22Rv1 (cell line): Measurements from ENCODE around the gene NRK.
A peak's percentile ranks its signal among the peaks of the same experiment; 100 is the strongest.

Experiments
- H3K27ac ChIP-seq: fragments of 450-650 bp; 2 replicates; pipeline ENCODE4 v1.5.1; 2017
- ZFX ChIP-seq: fragments of 450-650 bp; IDR thresholded peaks from 2 replicates; pipeline ENCODE4 v1.6.1; 2017; ENCODE audit warnings: antibody characterized with exemption, borderline replicate concordance
- TF ChIP-seq, protein P1 (sequence below): fragments of 450-650 bp; IDR thresholded peaks from 2 replicates; pipeline ENCODE4 v1.5.1; 2017; ENCODE audit warnings: mild to moderate bottlenecking

The NRK gene

DNA sequence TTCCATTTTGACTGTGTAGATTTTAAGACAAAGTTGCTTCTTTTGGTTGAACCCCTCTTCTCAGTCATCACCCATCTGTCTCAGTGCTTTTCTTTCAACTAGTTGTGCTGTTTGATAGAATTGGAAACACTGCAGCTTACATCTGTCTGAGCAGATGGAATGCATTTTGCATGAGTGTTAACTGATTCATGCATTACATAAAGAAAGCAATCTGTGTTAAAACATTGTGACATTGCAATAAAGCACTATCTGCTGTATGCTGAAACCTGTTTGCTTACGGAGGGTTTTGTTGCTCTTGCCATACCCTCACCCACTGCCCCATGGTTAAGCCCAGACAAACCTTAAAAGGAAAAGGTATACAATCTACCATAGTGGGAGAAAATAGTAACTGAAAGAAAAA lies 47.4 kb downstream of the NRK start:
- TF ChIP-seq, protein P1, sequence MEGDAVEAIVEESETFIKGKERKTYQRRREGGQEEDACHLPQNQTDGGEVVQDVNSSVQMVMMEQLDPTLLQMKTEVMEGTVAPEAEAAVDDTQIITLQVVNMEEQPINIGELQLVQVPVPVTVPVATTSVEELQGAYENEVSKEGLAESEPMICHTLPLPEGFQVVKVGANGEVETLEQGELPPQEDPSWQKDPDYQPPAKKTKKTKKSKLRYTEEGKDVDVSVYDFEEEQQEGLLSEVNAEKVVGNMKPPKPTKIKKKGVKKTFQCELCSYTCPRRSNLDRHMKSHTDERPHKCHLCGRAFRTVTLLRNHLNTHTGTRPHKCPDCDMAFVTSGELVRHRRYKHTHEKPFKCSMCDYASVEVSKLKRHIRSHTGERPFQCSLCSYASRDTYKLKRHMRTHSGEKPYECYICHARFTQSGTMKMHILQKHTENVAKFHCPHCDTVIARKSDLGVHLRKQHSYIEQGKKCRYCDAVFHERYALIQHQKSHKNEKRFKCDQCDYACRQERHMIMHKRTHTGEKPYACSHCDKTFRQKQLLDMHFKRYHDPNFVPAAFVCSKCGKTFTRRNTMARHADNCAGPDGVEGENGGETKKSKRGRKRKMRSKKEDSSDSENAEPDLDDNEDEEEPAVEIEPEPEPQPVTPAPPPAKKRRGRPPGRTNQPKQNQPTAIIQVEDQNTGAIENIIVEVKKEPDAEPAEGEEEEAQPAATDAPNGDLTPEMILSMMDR = no peak
- no peak for TF ChIP-seq ZFX
- H3K27ac ChIP-seq = no peak overlapping the region

DNA sequence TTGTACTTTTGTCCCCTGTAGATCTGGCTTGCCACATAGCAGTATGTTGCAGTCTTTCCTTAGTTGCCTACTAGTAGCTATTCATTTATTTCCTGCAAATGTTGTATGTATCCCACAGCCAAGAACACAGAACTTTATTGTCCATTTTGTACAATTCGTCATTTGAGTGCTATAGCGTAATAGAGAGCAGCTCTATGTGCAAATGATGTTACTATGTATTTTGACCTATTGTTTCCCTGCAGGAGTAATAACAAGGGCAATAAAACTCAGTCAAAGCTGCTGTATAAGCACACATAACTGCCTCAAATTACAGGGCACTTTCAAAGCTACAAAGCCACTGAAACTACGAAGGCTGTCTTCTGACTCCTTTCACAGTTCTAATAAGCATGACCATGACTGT lies 48.1 kb downstream of the NRK start:
- no peak for TF ChIP-seq ZFX
- TF ChIP-seq, protein P1 = no peak
- no peak overlapping the region for H3K27ac ChIP-seq

DNA sequence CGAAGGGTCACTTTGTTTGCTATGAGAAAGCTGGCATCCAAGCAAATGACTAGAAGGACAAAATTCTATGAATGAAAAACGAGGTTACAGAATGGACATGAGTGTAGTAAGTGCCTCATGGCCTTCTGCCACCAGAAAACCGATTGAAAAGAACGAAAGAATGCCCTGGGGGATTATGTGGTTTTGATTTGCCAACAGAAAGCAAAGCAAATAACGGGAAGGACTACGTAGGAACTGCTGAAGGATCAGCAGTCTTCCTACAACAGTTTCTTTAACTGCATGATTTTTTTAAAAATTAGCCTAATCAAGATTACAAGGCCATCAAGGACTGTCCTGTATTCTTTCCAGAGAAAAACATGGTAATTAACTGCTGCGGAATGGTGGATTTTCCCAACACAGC lies 50.6 kb downstream of the NRK start:
- no peak overlapping the region for H3K27ac ChIP-seq
- TF ChIP-seq, protein P1 = no peak
- no peak for TF ChIP-seq ZFX

DNA sequence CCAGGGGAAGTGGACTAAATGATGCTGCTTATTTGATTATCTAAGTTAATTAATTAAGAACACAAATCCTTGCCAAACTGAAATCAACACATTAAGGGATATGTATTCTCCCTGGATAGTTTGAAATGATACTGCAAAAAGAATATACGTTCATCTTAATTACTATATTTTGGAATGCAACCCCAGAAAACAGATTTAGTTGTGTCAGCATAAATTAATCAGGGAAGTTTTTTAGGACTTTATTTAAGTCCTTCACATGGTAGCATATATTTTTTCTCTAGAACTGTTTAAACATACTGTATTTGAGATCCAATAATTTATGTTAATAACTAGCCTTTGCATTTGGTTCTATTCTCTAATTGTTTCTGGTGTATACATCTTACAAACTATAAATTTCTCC lies 52.5 kb downstream of the NRK start:
- no peak overlapping the region for H3K27ac ChIP-seq
- TF ChIP-seq ZFX = no peak

DNA sequence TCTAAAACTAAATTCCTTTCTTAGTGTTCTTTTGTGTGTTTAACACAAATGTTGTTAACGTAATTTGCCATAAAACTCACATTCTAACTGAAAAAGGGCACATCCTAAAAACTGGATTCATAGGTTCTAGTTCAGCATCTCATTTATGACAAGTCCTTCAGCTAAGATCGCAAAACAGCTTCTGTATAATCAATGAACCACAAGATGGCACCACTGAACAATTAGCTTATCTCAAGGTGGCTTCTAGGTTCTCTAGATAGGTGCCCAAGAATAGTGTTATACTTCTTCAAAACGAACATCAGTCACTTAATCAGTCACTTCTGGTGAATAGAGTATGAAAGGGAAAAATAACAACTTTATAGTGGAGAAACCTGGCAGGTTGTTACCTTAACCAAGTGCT lies 54.3 kb downstream of the NRK start:
- H3K27ac ChIP-seq = no peak overlapping the region
- TF ChIP-seq ZFX = no peak
- TF ChIP-seq, protein P1 = peak; percentile 66

DNA sequence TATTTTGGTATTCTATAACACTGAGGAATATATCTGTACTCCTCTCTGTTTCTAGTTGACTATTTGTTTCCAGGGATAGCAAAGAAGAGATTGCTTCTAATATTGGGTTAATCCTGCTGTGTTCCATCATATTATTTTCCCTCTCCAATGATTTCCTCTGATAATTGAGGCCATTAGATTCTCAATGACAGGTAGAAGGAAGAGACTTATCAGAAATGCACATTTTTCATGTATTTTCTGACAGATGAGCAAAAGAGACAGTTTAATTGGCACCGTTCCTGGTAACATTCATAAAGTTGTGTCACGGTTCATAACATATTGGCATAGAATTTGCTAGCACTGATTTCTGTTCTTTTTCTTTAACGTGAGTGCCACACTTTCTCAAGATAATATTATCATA lies 58.2 kb downstream of the NRK start:
- no peak overlapping the region for H3K27ac ChIP-seq
- TF ChIP-seq, protein P1 = no peak
- TF ChIP-seq ZFX = no peak

DNA sequence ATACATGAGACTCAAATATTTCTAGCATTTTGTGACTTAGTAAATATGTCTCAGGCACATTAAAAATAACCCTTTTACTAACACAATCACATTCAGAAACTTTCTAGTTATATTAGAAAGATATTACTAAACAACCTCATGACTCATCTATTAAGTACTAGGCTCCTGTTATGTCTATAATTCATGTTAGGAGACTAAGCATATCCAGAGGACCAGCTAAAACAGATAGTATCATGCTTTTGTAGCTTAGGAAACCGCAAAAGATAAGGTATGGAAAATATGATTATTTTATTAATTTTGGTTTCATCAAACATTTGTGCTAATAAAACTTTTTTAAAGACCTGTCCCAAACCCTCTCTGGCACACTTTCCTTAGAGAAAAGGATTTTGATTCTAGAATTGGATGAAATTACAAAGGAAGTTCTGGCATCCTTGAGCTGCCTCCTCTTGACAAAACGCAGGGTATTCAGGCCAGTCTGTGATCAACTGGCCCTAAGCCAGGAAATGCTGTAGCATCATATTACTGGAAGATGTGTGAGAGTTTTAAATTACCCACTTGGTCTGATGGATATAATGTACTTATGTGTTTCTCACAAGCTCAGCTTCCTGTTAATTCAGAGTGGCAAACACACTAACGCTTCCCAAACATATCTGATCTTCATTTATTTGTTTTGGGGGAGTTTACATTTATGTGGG lies 60.4 kb downstream of the NRK start:
- TF ChIP-seq, protein P1 = no peak
- TF ChIP-seq ZFX = no peak
- H3K27ac ChIP-seq = no peak overlapping the region

DNA sequence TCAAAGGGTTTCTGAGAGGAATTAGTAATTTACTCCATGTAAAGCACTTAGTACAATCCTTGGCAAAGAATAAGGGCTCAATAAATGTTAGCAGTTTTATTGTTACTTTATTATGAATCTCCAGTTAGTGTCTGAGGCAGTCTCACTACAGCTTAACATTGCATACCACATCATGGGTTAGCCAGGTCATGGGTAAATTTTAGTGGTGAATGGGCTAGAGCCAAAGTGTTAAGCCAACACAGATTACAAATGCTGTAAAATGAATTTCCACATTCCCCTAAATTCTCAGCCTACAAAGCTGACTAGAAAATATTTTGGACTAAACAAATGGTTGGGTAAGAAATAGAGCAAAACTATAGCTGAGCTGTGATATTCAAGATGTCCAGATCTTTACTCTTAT lies 72.4 kb downstream of the NRK start:
- TF ChIP-seq ZFX = no peak
- TF ChIP-seq, protein P1 = no peak
- no peak overlapping the region for H3K27ac ChIP-seq
